C1 segment of cervical spinal cord (tissue), 14 donors: ENCODE measurements around the gene TM2D1.
A peak's percentile ranks its signal among the peaks of the same experiment; 100 is the strongest.

ENCODE experiments used
- DNase-seq, 14 donors: peaks; one replicate each; lab custom pipeline; 2025; lab: John Stamatoyannopoulos, UW

Gene TM2D1

GRCh38 chr1:61644303-61644702 is 80.6 kb downstream of the TM2D1 start:
- no peak for DNase-seq

GRCh38 chr1:61642475-61643232 is 82.3 kb downstream of the TM2D1 start:
- no peak for DNase-seq

GRCh38 chr1:61641578-61642336 is 83.2 kb downstream of the TM2D1 start:
- DNase-seq, result peak in 13 of 14 donors; percentile 1 to 64 (median 28)

GRCh38 chr1:61640531-61641530 is 84.1 kb downstream of the TM2D1 start:
- DNase-seq, result no peak

- DNase-seq, result no peak
These were observed 85.2 kb downstream of the TM2D1 start for GRCh38 chr1:61639608-61640336.

- no peak for DNase-seq
These were observed 85.9 kb downstream of the TM2D1 start for GRCh38 chr1:61638911-61639605.

GRCh38 chr1:61638296-61638695 is 86.6 kb downstream of the TM2D1 start:
- no peak for DNase-seq

GRCh38 chr1:61637470-61637869 is 87.5 kb downstream of the TM2D1 start:
- DNase-seq, result no peak

GRCh38 chr1:61636814-61637213 is 88.1 kb downstream of the TM2D1 start:
- no peak for DNase-seq

GRCh38 chr1:61636376-61636775 is 88.6 kb downstream of the TM2D1 start:
- DNase-seq, result no peak

GRCh38 chr1:61635557-61635956 is 89.4 kb downstream of the TM2D1 start:
- no peak for DNase-seq

GRCh38 chr1:61631436-61631835 is 93.5 kb downstream of the TM2D1 start:
- no peak for DNase-seq
